DND-41 (cell line): Measurements from ENCODE around the gene GALNT18.

Experiments used
- CTCF ChIP-seq: IDR thresholded peaks from 2 replicates; pipeline ENCODE4 v1.5.1; 2012; ENCODE audit warnings: borderline replicate concordance, low read length, moderate library complexity, mild to moderate bottlenecking; ENCODE audit not compliant: poor library complexity, severe bottlenecking; ENCODE audit errors: extremely low read depth
- EZH2 ChIP-seq: IDR thresholded peaks from 3 replicates; pipeline ENCODE4 v1.6.1; 2012; ENCODE audit warnings: borderline replicate concordance, low read depth, mild to moderate bottlenecking, moderate library complexity, low read length, inconsistent platforms; ENCODE audit not compliant: severe bottlenecking

GRCh38 chr11:11504071-11504470, 117.7 kb downstream of the GALNT18 start:
- TF ChIP-seq CTCF (no peak), EZH2 (no peak)
